Measurements from ENCODE around the gene MIAT. TPM values are rescaled to one million over a fixed set of nuclear protein-coding genes. Genes with fewer than 3 reads are reported as not detected.

The MIAT gene
- total and polyA plus RNA-seq, 8 donors = under 0.01 to 29.8 (median 0.41) TPM

- no peak overlapping the region for H3K27ac ChIP-seq
- no peak for DNase-seq
- H3K27me3 ChIP-seq = peaks cover 11 to 72% (median 35%) of the 10 kb centered on the region in 3 donors
Measured at GRCh38 chr22:26660356-26660755, 3.0 kb downstream of the MIAT start.

GRCh38 chr22:26660961-26661578, 3.7 kb downstream of the MIAT start:
- intact Hi-C loops (cut with DNase I; ENCODE audit: low total_unique reads) = no loop called here
- H3K9me3 ChIP-seq = no peaks in the 10 kb centered on the region
- H3K4me3 ChIP-seq = no peak overlapping the region
- no peak for TF ChIP-seq EP300 (IDR thresholded peaks at IDR 0.05)
- no peak for TF ChIP-seq POLR2A (IDR thresholded peaks at IDR 0.05)
- TF ChIP-seq POLR2AphosphoS5 (IDR thresholded peaks at IDR 0.05) = no peak
- TF ChIP-seq, protein P1, sequence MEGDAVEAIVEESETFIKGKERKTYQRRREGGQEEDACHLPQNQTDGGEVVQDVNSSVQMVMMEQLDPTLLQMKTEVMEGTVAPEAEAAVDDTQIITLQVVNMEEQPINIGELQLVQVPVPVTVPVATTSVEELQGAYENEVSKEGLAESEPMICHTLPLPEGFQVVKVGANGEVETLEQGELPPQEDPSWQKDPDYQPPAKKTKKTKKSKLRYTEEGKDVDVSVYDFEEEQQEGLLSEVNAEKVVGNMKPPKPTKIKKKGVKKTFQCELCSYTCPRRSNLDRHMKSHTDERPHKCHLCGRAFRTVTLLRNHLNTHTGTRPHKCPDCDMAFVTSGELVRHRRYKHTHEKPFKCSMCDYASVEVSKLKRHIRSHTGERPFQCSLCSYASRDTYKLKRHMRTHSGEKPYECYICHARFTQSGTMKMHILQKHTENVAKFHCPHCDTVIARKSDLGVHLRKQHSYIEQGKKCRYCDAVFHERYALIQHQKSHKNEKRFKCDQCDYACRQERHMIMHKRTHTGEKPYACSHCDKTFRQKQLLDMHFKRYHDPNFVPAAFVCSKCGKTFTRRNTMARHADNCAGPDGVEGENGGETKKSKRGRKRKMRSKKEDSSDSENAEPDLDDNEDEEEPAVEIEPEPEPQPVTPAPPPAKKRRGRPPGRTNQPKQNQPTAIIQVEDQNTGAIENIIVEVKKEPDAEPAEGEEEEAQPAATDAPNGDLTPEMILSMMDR (IDR thresholded peaks at IDR 0.05) = no peak
- H3K4me1 ChIP-seq = peaks cover 21 to 35% (median 24%) of the 10 kb centered on the region in 4 donors
- no peak for DNase-seq
- WGBS, 5 donors = 55 to 75% (median 63%) methylated on average over 7 of the region's 7 CpGs
- H3K27ac ChIP-seq = no peak overlapping the region
- peaks cover 11 to 66% (median 35%) of the 10 kb centered on the region in 3 donors for H3K27me3 ChIP-seq
- no peaks in the 10 kb centered on the region for H3K36me3 ChIP-seq

More at GRCh38 chr22:26660356-26660755, 3.0 kb downstream of the MIAT start:
- TF ChIP-seq POLR2AphosphoS5 (IDR thresholded peaks at IDR 0.05) (no peak), EP300 (IDR thresholded peaks at IDR 0.05) (no peak), POLR2A (IDR thresholded peaks at IDR 0.05) (no peak)
- TF ChIP-seq, protein P1 (IDR thresholded peaks at IDR 0.05) = no peak
- no peaks in the 10 kb centered on the region for H3K9me3 ChIP-seq
- no peak overlapping the region for H3K4me3 ChIP-seq
- 67 to 84% (median 77%) methylated on average over 6 of the region's 6 CpGs for WGBS, 5 donors
- H3K4me1 ChIP-seq = peaks cover 21 to 31% (median 24%) of the 10 kb centered on the region in 4 donors
- intact Hi-C loops (cut with DNase I; ENCODE audit: low total_unique reads) = no loop called here
- H3K36me3 ChIP-seq = no peaks in the 10 kb centered on the region

- TF ChIP-seq EP300 (IDR thresholded peaks at IDR 0.05) (no peak), POLR2AphosphoS5 (IDR thresholded peaks at IDR 0.05) (no peak), POLR2A (IDR thresholded peaks at IDR 0.05) (no peak)
- TF ChIP-seq, protein P1 (IDR thresholded peaks at IDR 0.05) = no peak
- Histone ChIP-seq H3K4me3 (no peak overlapping the region), H3K27me3 (peaks cover 8 to 66% (median 27%) of the 10 kb centered on the region in 3 donors), H3K36me3 (no peaks in the 10 kb centered on the region), H3K27ac (no peak overlapping the region), H3K4me1 (peaks cover 18 to 29% (median 20%) of the 10 kb centered on the region in 4 donors), H3K9me3 (no peaks in the 10 kb centered on the region)
- WGBS, 5 donors = 83 to 96% (median 92%) methylated on average over 2 of the region's 2 CpGs
- intact Hi-C loops (cut with DNase I; ENCODE audit: low total_unique reads) = no loop called here
- DNase-seq = no peak
Measured at GRCh38 chr22:26662160-26662559, 4.8 kb downstream of the MIAT start.

- no peak for TF ChIP-seq POLR2A (IDR thresholded peaks at IDR 0.05)
- TF ChIP-seq, protein P1 (IDR thresholded peaks at IDR 0.05) = no peak
- TF ChIP-seq POLR2AphosphoS5 (IDR thresholded peaks at IDR 0.05) = no peak
- no peak for TF ChIP-seq EP300 (IDR thresholded peaks at IDR 0.05)
- 73 to 86% (median 78%) methylated on average over 9 of the region's 9 CpGs for WGBS, 5 donors
- no peak overlapping the region for H3K27ac ChIP-seq
Measured at GRCh38 chr22:26663374-26663923, 6.1 kb downstream of the MIAT start.

More at GRCh38 chr22:26663374-26663923, 6.1 kb downstream of the MIAT start:
- Histone ChIP-seq H3K36me3 (no peaks in the 10 kb centered on the region), H3K4me3 (no peak overlapping the region), H3K27me3 (peaks cover 1 to 65% (median 14%) of the 10 kb centered on the region in 3 donors), H3K4me1 (peaks cover 7 to 17% (median 8%) of the 10 kb centered on the region in 4 donors), H3K9me3 (no peaks in the 10 kb centered on the region)
- intact Hi-C loops (cut with DNase I; ENCODE audit: low total_unique reads) = no loop called here
- no peak for DNase-seq
